Activated CD4-positive, alpha-beta T cell treated with anti-CD3 and anti-CD28 coated beads, Interleukin-2, amount 10 ng/mL, durations not matched to agents 24 days and 14 days (primary cell): ENCODE measurements around the gene PPP1R12B. TPM values are rescaled to one million over a fixed set of nuclear protein-coding genes. Genes with fewer than 3 reads are reported as not detected.
"Not testable (repeated sequence)": the region's sequence is repeated elsewhere in the genome, so short reads cannot be mapped to it uniquely, and the experiment has no call there.

Experiments used
- DNase-seq: peaks from one replicate; pipeline ENCODE4 v3.0.0; 2022
- H3K27ac Mint-ChIP-seq: one replicate; pipeline ENCODE4 v1.8.0; 2022; ENCODE audit warnings: mild to moderate bottlenecking, mixed read lengths
- H3K27me3 Mint-ChIP-seq: one replicate; pipeline ENCODE4 v1.8.0; 2022; ENCODE audit warnings: mixed read lengths
- H3K36me3 Mint-ChIP-seq: one replicate; pipeline ENCODE4 v1.8.0; 2022; ENCODE audit warnings: low read depth, mild to moderate bottlenecking, mixed read lengths
- H3K4me1 Mint-ChIP-seq: one replicate; pipeline ENCODE4 v1.8.0; 2021; ENCODE audit warnings: mixed read lengths
- H3K4me3 Mint-ChIP-seq: one replicate; pipeline ENCODE4 v1.8.0; 2022; ENCODE audit warnings: mild to moderate bottlenecking, moderate library complexity, mixed read lengths
- H3K9me3 Mint-ChIP-seq: one replicate; pipeline ENCODE4 v1.8.0; 2021; ENCODE audit warnings: mixed read lengths
- intact Hi-C: fragments of 100-400 bp; cut with micrococcal nuclease; formaldehyde crosslinking; loops from one replicate; pipeline ENCODE4 v1.15.1; 2023
- total RNA-seq: library from RNA; stranded (reverse); gene quantifications from 2 replicates; pipeline ENCODE4 v1.2.3, GENCODE V29; 2022

Gene PPP1R12B
- total RNA-seq, 1 donor from 2014 or later = 14.8 TPM

GRCh38 chr1:202569393-202570322 lies 221.2 kb downstream of the PPP1R12B start:
- peaks cover 16% of the 10 kb centered on the region for H3K4me1 Mint-ChIP-seq
- no peak for DNase-seq
- H3K9me3 Mint-ChIP-seq = no peaks in the 10 kb centered on the region
- peaks cover 3% of the 10 kb centered on the region for H3K36me3 Mint-ChIP-seq
- H3K27ac Mint-ChIP-seq = no peak overlapping the region
- no peak overlapping the region for H3K4me3 Mint-ChIP-seq
- intact Hi-C loops = loop anchor here (2.0 to 10.0 kb wide), 4 partner anchors 45 to 227 kb away; no protein-coding TSS in a partner anchor
- H3K27me3 Mint-ChIP-seq = no peaks in the 10 kb centered on the region

- intact Hi-C loops = loop anchor here (2.0 to 5.0 kb wide), 3 partner anchors 70 to 229 kb away; no protein-coding TSS in a partner anchor
- H3K27me3 Mint-ChIP-seq = no peaks in the 10 kb centered on the region
- peaks cover 5% of the 10 kb centered on the region for H3K4me1 Mint-ChIP-seq
- no peak overlapping the region for H3K27ac Mint-ChIP-seq
- peak; percentile 78 for DNase-seq
- no peaks in the 10 kb centered on the region for H3K9me3 Mint-ChIP-seq
- peaks cover 3% of the 10 kb centered on the region for H3K36me3 Mint-ChIP-seq
- no peak overlapping the region for H3K4me3 Mint-ChIP-seq
Observed at GRCh38 chr1:202571719-202572339, 223.3 kb downstream of the PPP1R12B start.

- intact Hi-C loops = loop anchor here (5.0 kb wide), 2 partner anchors 71 to 111 kb away; no protein-coding TSS in a partner anchor
- no peak for DNase-seq
- Mint-ChIP-seq H3K9me3 (no peaks in the 10 kb centered on the region), H3K27me3 (no peaks in the 10 kb centered on the region), H3K4me1 (no peaks in the 10 kb centered on the region), H3K4me3 (no peak overlapping the region), H3K27ac (no peak overlapping the region), H3K36me3 (peaks cover 3% of the 10 kb centered on the region)
Observed at GRCh38 chr1:202572867-202573266, 224.4 kb downstream of the PPP1R12B start.

GRCh38 chr1:202575918-202576653 lies 227.6 kb downstream of the PPP1R12B start:
- Mint-ChIP-seq H3K4me3 (no peak overlapping the region), H3K27ac (no peak overlapping the region)

GRCh38 chr1:202576816-202577215 lies 228.3 kb downstream of the PPP1R12B start:
- H3K4me1 Mint-ChIP-seq = no peaks in the 10 kb centered on the region
- H3K36me3 Mint-ChIP-seq = no peaks in the 10 kb centered on the region
- no peak for DNase-seq
- H3K4me3 Mint-ChIP-seq = no peak overlapping the region
- no peak overlapping the region for H3K27ac Mint-ChIP-seq
- H3K9me3 Mint-ChIP-seq = no peaks in the 10 kb centered on the region
- intact Hi-C loops = no loop called here
- H3K27me3 Mint-ChIP-seq = no peaks in the 10 kb centered on the region

More at GRCh38 chr1:202575918-202576653, 227.6 kb downstream of the PPP1R12B start:
- intact Hi-C loops = no loop called here
- Mint-ChIP-seq H3K27me3 (no peaks in the 10 kb centered on the region), H3K4me1 (no peaks in the 10 kb centered on the region), H3K9me3 (no peaks in the 10 kb centered on the region), H3K36me3 (no peaks in the 10 kb centered on the region)
- DNase-seq = no peak

- DNase-seq = no peak
Observed at GRCh38 chr1:202577381-202577780, 228.9 kb downstream of the PPP1R12B start.

GRCh38 chr1:202578001-202578504 lies 229.6 kb downstream of the PPP1R12B start:
- H3K27me3 Mint-ChIP-seq = no peaks in the 10 kb centered on the region

More at GRCh38 chr1:202577381-202577780, 228.9 kb downstream of the PPP1R12B start:
- intact Hi-C loops = no loop called here
- Mint-ChIP-seq H3K36me3 (no peaks in the 10 kb centered on the region), H3K9me3 (no peaks in the 10 kb centered on the region), H3K27ac (no peak overlapping the region), H3K4me1 (no peaks in the 10 kb centered on the region), H3K4me3 (no peak overlapping the region), H3K27me3 (no peaks in the 10 kb centered on the region)

GRCh38 chr1:202578565-202578964 lies 230.1 kb downstream of the PPP1R12B start:
- intact Hi-C loops = no loop called here
- H3K27ac Mint-ChIP-seq = no peak overlapping the region
- no peaks in the 10 kb centered on the region for H3K27me3 Mint-ChIP-seq

More at GRCh38 chr1:202578001-202578504, 229.6 kb downstream of the PPP1R12B start:
- H3K4me1 Mint-ChIP-seq = no peaks in the 10 kb centered on the region
- no peak overlapping the region for H3K4me3 Mint-ChIP-seq
- H3K9me3 Mint-ChIP-seq = no peaks in the 10 kb centered on the region
- DNase-seq = no peak
- no peaks in the 10 kb centered on the region for H3K36me3 Mint-ChIP-seq
- no peak overlapping the region for H3K27ac Mint-ChIP-seq
- intact Hi-C loops = no loop called here

GRCh38 chr1:202579806-202580205 lies 231.3 kb downstream of the PPP1R12B start:
- H3K27ac Mint-ChIP-seq = no peak overlapping the region
- H3K9me3 Mint-ChIP-seq = no peaks in the 10 kb centered on the region
- H3K4me3 Mint-ChIP-seq = no peak overlapping the region
- H3K27me3 Mint-ChIP-seq = no peaks in the 10 kb centered on the region
- H3K4me1 Mint-ChIP-seq = no peaks in the 10 kb centered on the region
- no peak for DNase-seq
- H3K36me3 Mint-ChIP-seq = no peaks in the 10 kb centered on the region
- intact Hi-C loops = no loop called here

More at GRCh38 chr1:202578565-202578964, 230.1 kb downstream of the PPP1R12B start:
- Mint-ChIP-seq H3K36me3 (no peaks in the 10 kb centered on the region), H3K4me3 (no peak overlapping the region), H3K9me3 (no peaks in the 10 kb centered on the region), H3K4me1 (no peaks in the 10 kb centered on the region)
- DNase-seq = no peak

- Mint-ChIP-seq H3K27ac (no peak overlapping the region), H3K36me3 (no peaks in the 10 kb centered on the region), H3K4me3 (no peak overlapping the region), H3K4me1 (no peaks in the 10 kb centered on the region), H3K27me3 (no peaks in the 10 kb centered on the region), H3K9me3 (no peaks in the 10 kb centered on the region)
- no peak for DNase-seq
- intact Hi-C loops = no loop called here
Observed at GRCh38 chr1:202580619-202581018, 232.1 kb downstream of the PPP1R12B start.

GRCh38 chr1:202582350-202582749 lies 233.9 kb downstream of the PPP1R12B start:
- intact Hi-C loops = not testable (repeated sequence)

GRCh38 chr1:202584707-202585589 lies 236.4 kb downstream of the PPP1R12B start:
- Mint-ChIP-seq H3K27me3 (no peaks in the 10 kb centered on the region), H3K4me3 (no peak overlapping the region), H3K9me3 (no peaks in the 10 kb centered on the region), H3K27ac (no peak overlapping the region), H3K4me1 (peaks cover 6% of the 10 kb centered on the region), H3K36me3 (no peaks in the 10 kb centered on the region)
- no peak for DNase-seq
- intact Hi-C loops = no loop called here

More at GRCh38 chr1:202582350-202582749, 233.9 kb downstream of the PPP1R12B start:
- DNase-seq, H3K4me1 Mint-ChIP-seq, H3K27me3 Mint-ChIP-seq, H3K27ac Mint-ChIP-seq, H3K9me3 Mint-ChIP-seq, H3K4me3 Mint-ChIP-seq, H3K36me3 Mint-ChIP-seq: not testable (repeated sequence)

GRCh38 chr1:202585590-202585933 lies 237.1 kb downstream of the PPP1R12B start:
- Mint-ChIP-seq H3K27ac (no peak overlapping the region), H3K4me1 (peaks cover 6% of the 10 kb centered on the region), H3K36me3 (no peaks in the 10 kb centered on the region), H3K27me3 (no peaks in the 10 kb centered on the region), H3K4me3 (no peak overlapping the region), H3K9me3 (no peaks in the 10 kb centered on the region)
- intact Hi-C loops = no loop called here
- no peak for DNase-seq
